Measurements from ENCODE around the gene VWC2. TPM values are rescaled to one million over a fixed set of nuclear protein-coding genes. Genes with fewer than 3 reads are reported as not detected.

The VWC2 gene
- total RNA-seq, 1 donor from 2014 or later, result 1.2 TPM

- no peak overlapping the region for H3K27ac Mint-ChIP-seq (ENCODE audit: unreplicated experiment)
- peaks cover 17% of the 10 kb centered on the region for H3K27me3 Mint-ChIP-seq (ENCODE audit: unreplicated experiment)
- peaks cover 10% of the 10 kb centered on the region for H3K4me1 Mint-ChIP-seq (ENCODE audit: low read depth, unreplicated experiment)
- TF ChIP-seq CTCF (IDR thresholded peaks at IDR 0.05; ENCODE audit: partially characterized antibody, unreplicated experiment), result no peak
- H3K4me3 Mint-ChIP-seq (ENCODE audit: unreplicated experiment), result no peak overlapping the region
- H3K9me3 Mint-ChIP-seq (ENCODE audit: unreplicated experiment), result peaks cover 11% of the 10 kb centered on the region
- no peak for DNase-seq
- H3K36me3 Mint-ChIP-seq (ENCODE audit: unreplicated experiment), result peaks cover 6% of the 10 kb centered on the region
These were observed 2.6 kb upstream of the VWC2 start for GRCh38 chr7:49770838-49771237.

GRCh38 chr7:49771427-49772176 lies 1.8 kb upstream of the VWC2 start:
- Mint-ChIP-seq H3K4me3 (ENCODE audit: unreplicated experiment) (no peak overlapping the region), H3K36me3 (ENCODE audit: unreplicated experiment) (peaks cover 6% of the 10 kb centered on the region), H3K4me1 (ENCODE audit: low read depth, unreplicated experiment) (peaks cover 10% of the 10 kb centered on the region), H3K27me3 (ENCODE audit: unreplicated experiment) (peaks cover 21% of the 10 kb centered on the region), H3K9me3 (ENCODE audit: unreplicated experiment) (peaks cover 11% of the 10 kb centered on the region), H3K27ac (ENCODE audit: unreplicated experiment) (no peak overlapping the region)
- DNase-seq, result no peak
- TF ChIP-seq CTCF (IDR thresholded peaks at IDR 0.05; ENCODE audit: partially characterized antibody, unreplicated experiment), result no peak

- H3K27me3 Mint-ChIP-seq (ENCODE audit: unreplicated experiment), result peaks cover 21% of the 10 kb centered on the region
- H3K4me1 Mint-ChIP-seq (ENCODE audit: low read depth, unreplicated experiment), result peaks cover 6% of the 10 kb centered on the region
- peaks cover 9% of the 10 kb centered on the region for H3K9me3 Mint-ChIP-seq (ENCODE audit: unreplicated experiment)
- peak overlapping the region; percentile 96 for H3K4me3 Mint-ChIP-seq (ENCODE audit: unreplicated experiment)
- DNase-seq, result no peak
- H3K27ac Mint-ChIP-seq (ENCODE audit: unreplicated experiment), result peak overlapping the region; percentile 2
- H3K36me3 Mint-ChIP-seq (ENCODE audit: unreplicated experiment), result peaks cover 6% of the 10 kb centered on the region
- no peak for TF ChIP-seq CTCF (IDR thresholded peaks at IDR 0.05; ENCODE audit: partially characterized antibody, unreplicated experiment)
These were observed 571 bp upstream of the VWC2 start for GRCh38 chr7:49772916-49773217.

- Mint-ChIP-seq H3K9me3 (ENCODE audit: unreplicated experiment) (peaks cover 9% of the 10 kb centered on the region), H3K27ac (ENCODE audit: unreplicated experiment) (no peak overlapping the region), H3K4me3 (ENCODE audit: unreplicated experiment) (peak overlapping the region; percentile 65), H3K4me1 (ENCODE audit: low read depth, unreplicated experiment) (peaks cover 6% of the 10 kb centered on the region), H3K27me3 (ENCODE audit: unreplicated experiment) (peaks cover 21% of the 10 kb centered on the region), H3K36me3 (ENCODE audit: unreplicated experiment) (peaks cover 6% of the 10 kb centered on the region)
- no peak for TF ChIP-seq CTCF (IDR thresholded peaks at IDR 0.05; ENCODE audit: partially characterized antibody, unreplicated experiment)
- peak; percentile 42 for DNase-seq
These were observed 559 bp downstream of the VWC2 start for GRCh38 chr7:49773936-49774458.

- Mint-ChIP-seq H3K4me1 (ENCODE audit: low read depth, unreplicated experiment) (peaks cover 6% of the 10 kb centered on the region), H3K4me3 (ENCODE audit: unreplicated experiment) (peak overlapping the region; percentile 94), H3K27ac (ENCODE audit: unreplicated experiment) (peak overlapping the region; percentile 43), H3K36me3 (ENCODE audit: unreplicated experiment) (peaks cover 9% of the 10 kb centered on the region), H3K27me3 (ENCODE audit: unreplicated experiment) (peaks cover 21% of the 10 kb centered on the region), H3K9me3 (ENCODE audit: unreplicated experiment) (peaks cover 6% of the 10 kb centered on the region)
- no peak for TF ChIP-seq CTCF (IDR thresholded peaks at IDR 0.05; ENCODE audit: partially characterized antibody, unreplicated experiment)
- DNase-seq, result peak; percentile 54
These were observed 1.1 kb downstream of the VWC2 start for GRCh38 chr7:49774459-49775064.

Data from glutamatergic neuron (in vitro differentiated cells).